SK-N-SH (cell line): ENCODE results near the gene GNG4. TPM values are rescaled to one million over a fixed set of nuclear protein-coding genes. Genes with fewer than 3 reads are reported as not detected.

ENCODE experiments used
- CTCF ChIA-PET: fragments of 300-600, 350-600 bp; formaldehyde crosslinking; extraction: SDS; loops from one replicate; lab custom pipeline; 2021; lab: Yijun Ruan, JAX
- POLR2A ChIA-PET: fragments of 350-600 bp; sonication (Branson Sonifier 250); formaldehyde crosslinking; extraction: SDS; loops from one replicate; lab custom pipeline; 2020; ENCODE audit warnings: antibody characterized with exemption, inconsistent platforms; lab: Yijun Ruan, JAX
- DNase-seq: peaks from one replicate; pipeline ENCODE4 v3.0.0; 2012
- H2AFZ ChIP-seq: fragments of 200-600 bp; sonication (generic); 2 replicates; pipeline ENCODE4 v1.8.1; 2016; ENCODE audit warnings: antibody characterized with exemption, mild to moderate bottlenecking, low read depth
- H3F3A ChIP-seq: fragments of 200-600 bp; sonication (generic); replicated peaks from 2 replicates; pipeline ENCODE3; 2016; ENCODE audit warnings: antibody characterized with exemption, mild to moderate bottlenecking; ENCODE audit not compliant: insufficient read depth
- H3K27ac ChIP-seq, 2 experiments: fragments of 200-500 bp in 1 of 2; fragments of 200-600 bp in 1 of 2; sonication (Bioruptor generic) in 1 of 2; sonication (generic), shearing (Covaris generic) in 1 of 2; 2 replicates each; pipeline versions ENCODE4 v1.5.1 to v1.6.1; 2014 to 2016; ENCODE audit warnings: low read depth in 2 of 2, inconsistent platforms in 1 of 2, low read length in 1 of 2, mild to moderate bottlenecking in 1 of 2, mixed read lengths in 1 of 2
- H3K27me3 ChIP-seq: fragments of 200-600 bp; sonication (generic), shearing (Covaris generic); 2 replicates; pipeline ENCODE4 v1.6.1; 2016; ENCODE audit warnings: mixed run types; ENCODE audit not compliant: insufficient read depth
- H3K36me3 ChIP-seq, 2 experiments: fragments of 200-500 bp in 1 of 2; fragments of 200-600 bp in 1 of 2; sonication (Bioruptor generic) in 1 of 2; sonication (generic) in 1 of 2; replicated peaks in 1 of 2; 2 replicates each; pipeline versions ENCODE3 to v1.5.1; 2014 to 2016; ENCODE audit warnings: low read length in 1 of 2, mild to moderate bottlenecking in 1 of 2; ENCODE audit not compliant: insufficient read depth in 2 of 2, control insufficient read depth in 1 of 2
- H3K4me1 ChIP-seq, 2 experiments: fragments of 200-500 bp in 1 of 2; fragments of 200-600 bp in 1 of 2; sonication (Bioruptor generic) in 1 of 2; sonication (generic), shearing (Covaris generic) in 1 of 2; 2 replicates each; pipeline versions ENCODE4 v1.5.1 to v1.6.1; 2014 to 2016; ENCODE audit warnings: low read depth in 1 of 2, low read length in 1 of 2, mixed run types in 1 of 2; ENCODE audit not compliant: insufficient read depth in 2 of 2, control insufficient read depth in 1 of 2
- H3K4me2 ChIP-seq: fragments of 200-600 bp; sonication (generic), shearing (Covaris generic); 2 replicates; pipeline ENCODE4 v1.6.1; 2017; ENCODE audit warnings: mixed run types
- H3K4me3 ChIP-seq, 2 experiments: fragments of 200-500 bp in 1 of 2; fragments of 200-600 bp in 1 of 2; sonication (Bioruptor generic) in 1 of 2; sonication (generic), shearing (Covaris generic) in 1 of 2; 2 replicates each; pipeline versions ENCODE4 v1.5.1 to v1.8.1; 2014 to 2016; ENCODE audit warnings: low read depth in 2 of 2, inconsistent platforms in 1 of 2, low read length in 1 of 2, mild to moderate bottlenecking in 1 of 2, mixed read lengths in 1 of 2, moderate library complexity in 1 of 2
- H3K79me2 ChIP-seq: fragments of 200-600 bp; sonication (generic); 2 replicates; pipeline ENCODE4 v1.8.1; 2017; ENCODE audit warnings: mild to moderate bottlenecking; ENCODE audit not compliant: insufficient read depth
- H3K9ac ChIP-seq: fragments of 200-600 bp; sonication (generic); 2 replicates; pipeline ENCODE4 v1.6.1; 2017; ENCODE audit warnings: mixed run types
- H3K9me2 ChIP-seq: fragments of 200-600 bp; sonication (generic); 2 replicates; pipeline ENCODE4 v1.6.1; 2017; ENCODE audit warnings: mixed run types
- H3K9me3 ChIP-seq: fragments of 200-600 bp; sonication (generic); 2 replicates; pipeline ENCODE4 v1.6.1; 2017; ENCODE audit warnings: mixed run types, mild to moderate bottlenecking, moderate library complexity
- H4K20me1 ChIP-seq: fragments of 200-600 bp; sonication (generic); 2 replicates; pipeline ENCODE4 v1.6.1; 2017; ENCODE audit warnings: mild to moderate bottlenecking, mixed run types; ENCODE audit not compliant: insufficient read depth
- CTCF ChIP-seq: fragments of 200-600 bp; sonication (generic); IDR thresholded peaks from 2 replicates; pipeline ENCODE4 v1.6.1; 2017; ENCODE audit warnings: antibody characterized with exemption, mild to moderate bottlenecking, moderate library complexity
- EZH2phosphoT487 ChIP-seq: fragments of 200-600 bp; sonication (generic); IDR thresholded peaks from 2 replicates; pipeline ENCODE4 v1.6.1; 2017; ENCODE audit warnings: low read depth, mixed run types, mild to moderate bottlenecking, antibody characterized with exemption, moderate library complexity, borderline replicate concordance
- FOXJ3 ChIP-seq: sonication (generic); formaldehyde crosslinking; IDR thresholded peaks from 2 replicates; pipeline ENCODE4 v1.5.1; 2020; ENCODE audit warnings: mild to moderate bottlenecking, missing genetic modification reagents
- GABPA ChIP-seq: IDR thresholded peaks from 2 replicates; pipeline ENCODE4 v1.4.0; 2012; ENCODE audit warnings: low read depth, mild to moderate bottlenecking
- IRF3 ChIP-seq: fragments of 150-350 bp; IDR thresholded peaks from 2 replicates; pipeline ENCODE4 v1.6.1; 2016; ENCODE audit warnings: mild to moderate bottlenecking, low read depth, low read length
- JUND ChIP-seq: IDR thresholded peaks from 2 replicates; pipeline ENCODE4 v1.4.0; 2012
- NRF1 ChIP-seq: IDR thresholded peaks from 2 replicates; pipeline ENCODE4 v1.6.1; 2012; ENCODE audit warnings: low read depth, mild to moderate bottlenecking, low read length
- PBX3 ChIP-seq: IDR thresholded peaks from 2 replicates; pipeline ENCODE4; 2012
- POLR2AphosphoS5 ChIP-seq: IDR thresholded peaks from 2 replicates; pipeline ENCODE4 v1.6.1; 2012; ENCODE audit warnings: low read depth, low read length
- RCOR1 ChIP-seq: fragments of 150-350 bp; IDR thresholded peaks from 2 replicates; pipeline ENCODE4 v1.6.1; 2017; ENCODE audit warnings: antibody characterized with exemption, low read length
- REST ChIP-seq: IDR thresholded peaks from 2 replicates; pipeline ENCODE4 v1.6.1; 2012; ENCODE audit warnings: mild to moderate bottlenecking, low read depth, low read length, moderate library complexity
- RFX5 ChIP-seq: IDR thresholded peaks from 2 replicates; pipeline ENCODE4 v1.6.1; 2012; ENCODE audit warnings: mild to moderate bottlenecking, improper control_type of control experiment, low read length
- SIN3A ChIP-seq: IDR thresholded peaks from 2 replicates; pipeline ENCODE4 v1.6.1; 2012; ENCODE audit warnings: low read depth, mild to moderate bottlenecking, low read length, moderate library complexity, borderline replicate concordance
- SMC3 ChIP-seq: IDR thresholded peaks from 2 replicates; pipeline ENCODE4 v1.6.1; 2012; ENCODE audit warnings: low read depth, low read length, improper control_type of control experiment
- TCF12 ChIP-seq: IDR thresholded peaks from 2 replicates; pipeline ENCODE4 v1.4.0; 2012
- USF2 ChIP-seq: fragments of 150-350 bp; IDR thresholded peaks from 2 replicates; pipeline ENCODE4 v1.6.1; 2017; ENCODE audit warnings: antibody characterized with exemption, low read length, low read depth, borderline replicate concordance
- WGBS: methylation state at CpG from one replicate; pipeline ENCODE4 v1.1.6; 2017; ENCODE audit warnings: low lambda C conversion rate; 5-methylcytosine and 5-hydroxymethylcytosine counted together
- polyA plus RNA-seq, 3 experiments: library from polyadenylated mRNA; depleted of rRNA; stranded (reverse); fragments of >200 nt; gene quantifications; 2 replicates each; pipeline ENCODE4 v1.2.3, GENCODE V29; 2012

GNG4 gene
- polyA plus RNA-seq, 1 of the 3 experiments (the other 2 are of a cell fraction) = 1.6 TPM

GRCh38 chr1:235643837-235644692, 5.5 kb downstream of the GNG4 start (continued):
- no peak for TF ChIP-seq IRF3
- TF ChIP-seq, all 33 proteins: peak for 0

- Histone ChIP-seq H3K9me2 (no peaks in the 10 kb centered on the region), H3K4me1 (peaks cover 0 to 51% of the 10 kb centered on the region in 2 experiments; a peak in 2 of 4 replicates), H3K4me2 (no peak overlapping the region), H2AFZ (no peak overlapping the region), H3K79me2 (no peaks in the 10 kb centered on the region), H3K27me3 (peaks cover 10% of the 10 kb centered on the region; the same call in 1 of the 2 replicates), H3K4me3 (no peak overlapping the region), H3F3A (peaks cover 4% of the 10 kb centered on the region), H4K20me1 (no peaks in the 10 kb centered on the region), H3K9ac (no peak overlapping the region), H3K36me3 (no peaks in the 10 kb centered on the region), H3K9me3 (no peaks in the 10 kb centered on the region), H3K27ac (peak overlapping the region in 1 of 2 experiments; percentile 43; a peak in 1 of 4 replicates)
- TF ChIP-seq PBX3 = no peak
- no peak for TF ChIP-seq CTCF
- TF ChIP-seq SMC3 = no peak
- no peak for TF ChIP-seq GABPA
- TF ChIP-seq NRF1 = no peak
- no peak for TF ChIP-seq RCOR1
- no peak for TF ChIP-seq USF2
- no peak for TF ChIP-seq POLR2AphosphoS5
- no peak for TF ChIP-seq SIN3A
- TF ChIP-seq RFX5 = no peak
- TF ChIP-seq FOXJ3 (CRISPR knock-in tag) = no peak
- no peak for TF ChIP-seq REST
- no peak for TF ChIP-seq IRF3
- TF ChIP-seq TCF12 = no peak
- TF ChIP-seq JUND = no peak
- no peak for TF ChIP-seq EZH2phosphoT487
- ChIA-PET POLR2A (no interaction called here), CTCF (no interaction called here)
- 74% methylated on average over 11 of the region's 11 CpGs for WGBS
- peak; percentile 27 for DNase-seq
Observed at GRCh38 chr1:235642943-235643371, 6.6 kb downstream of the GNG4 start.
